ENCODE data around the gene SPEF1. TPM values are rescaled to one million over a fixed set of nuclear protein-coding genes. Genes with fewer than 3 reads are reported as not detected.

Gene SPEF1
- total and polyA plus RNA-seq, 12 donors = 0.07 to 0.47 (median 0.23) TPM; not detected in 4

DNA sequence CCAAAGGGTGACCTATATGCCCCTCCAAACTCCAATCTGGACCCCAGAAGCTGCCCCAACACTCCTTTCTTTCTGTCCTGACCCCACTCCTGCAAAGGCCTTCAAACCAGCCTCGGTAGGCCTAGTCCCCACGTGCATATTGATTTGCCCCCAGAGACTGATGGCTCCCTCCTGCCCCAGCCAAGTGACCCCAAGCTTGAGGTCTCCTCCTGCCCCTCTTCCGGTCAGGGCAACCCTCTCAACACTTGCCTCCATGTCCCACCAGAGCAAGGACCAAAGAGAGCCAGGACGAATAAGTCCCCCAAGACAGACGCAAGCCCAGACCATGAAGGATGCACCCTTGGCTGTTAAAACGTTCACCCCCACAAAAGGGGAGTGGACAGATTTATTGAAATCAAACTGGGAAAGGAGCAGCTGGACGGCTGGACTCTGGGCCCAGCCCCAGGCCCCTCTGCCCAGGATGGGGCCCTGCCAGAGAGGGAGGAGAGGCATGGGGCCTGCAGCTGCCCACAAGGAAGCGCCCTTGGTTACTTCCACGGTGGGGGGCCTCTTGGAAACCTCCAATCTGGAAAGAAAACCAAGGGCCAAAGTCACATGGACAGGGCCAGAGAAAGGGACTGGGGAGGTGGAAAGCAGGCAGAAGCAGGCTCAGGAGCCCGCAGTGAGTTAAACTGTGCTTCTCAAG lies 2.4 kb upstream of the SPEF1 start:
- peak overlapping the region in 1 of 10 donors; percentile 5 for H3K4me3 ChIP-seq
- TF ChIP-seq CTCF (IDR thresholded peaks at IDR 0.05) = no peak
- intact Hi-C loops (cut with DNase I) = loop anchor here in 3 of 10 donors (5.0 to 10.0 kb wide), 3 partner anchors 39 to 301 kb away; partner anchors contain the start of gene AP5S1 (in 1 of the 3)
- peaks cover 0 to 9% (median 0%) of the 10 kb centered on the region in 7 donors for H3K27me3 ChIP-seq
- H3K4me1 ChIP-seq = peaks cover 24 to 52% (median 41%) of the 10 kb centered on the region in 9 donors
- DNase-seq (peak in 1 of 2 donors; percentile 4), ATAC-seq (no peak)
- H3K36me3 ChIP-seq = peaks cover 0 to 16% (median 0%) of the 10 kb centered on the region in 9 donors
- H3K9me3 ChIP-seq = no peaks in the 10 kb centered on the region
- peak overlapping the region in 3 of 10 donors; percentile 22 to 89 (median 76) for H3K27ac ChIP-seq
- WGBS, 2 donors = 71 to 72% methylated on average over 10 of the region's 10 CpGs

- Histone ChIP-seq H3K9me3 (no peaks in the 10 kb centered on the region), H3K27ac (no peak overlapping the region), H3K27me3 (peaks cover 0 to 15% (median 0%) of the 10 kb centered on the region in 7 donors), H3K36me3 (peaks cover 0 to 16% (median 0%) of the 10 kb centered on the region in 9 donors), H3K4me3 (no peak overlapping the region), H3K4me1 (peaks cover 27 to 58% (median 45%) of the 10 kb centered on the region in 9 donors)
- intact Hi-C loops (cut with DNase I) = loop anchor here in 3 of 10 donors (5.0 to 10.0 kb wide), 3 partner anchors 39 to 302 kb away; partner anchors contain the start of gene AP5S1 (in 1 of the 3)
- WGBS, 2 donors = 73 to 79% methylated on average over 2 of the region's 2 CpGs
- ATAC-seq = no peak
- no peak for TF ChIP-seq CTCF (IDR thresholded peaks at IDR 0.05)
- no peak for DNase-seq
Measured at GRCh38 chr20:3783068-3783489, 1.8 kb upstream of the SPEF1 start.

- peaks cover 0 to 17% (median 0%) of the 10 kb centered on the region in 7 donors for H3K27me3 ChIP-seq
- peaks cover 30 to 63% (median 47%) of the 10 kb centered on the region in 9 donors for H3K4me1 ChIP-seq
- WGBS, 2 donors = 92 to 94% methylated on average over 6 of the region's 6 CpGs
- DNase-seq (no peak), ATAC-seq (no peak)
- intact Hi-C loops (cut with DNase I) = loop anchor here in 3 of 10 donors (5.0 to 10.0 kb wide), 3 partner anchors 40 to 302 kb away; partner anchors contain the start of gene AP5S1 (in 1 of the 3)
- no peaks in the 10 kb centered on the region for H3K9me3 ChIP-seq
- H3K4me3 ChIP-seq = no peak overlapping the region
- no peak for TF ChIP-seq CTCF (IDR thresholded peaks at IDR 0.05)
- no peak overlapping the region for H3K27ac ChIP-seq
- peaks cover 0 to 16% (median 0%) of the 10 kb centered on the region in 9 donors for H3K36me3 ChIP-seq
Measured at GRCh38 chr20:3782597-3782996, 1.3 kb upstream of the SPEF1 start.

DNA sequence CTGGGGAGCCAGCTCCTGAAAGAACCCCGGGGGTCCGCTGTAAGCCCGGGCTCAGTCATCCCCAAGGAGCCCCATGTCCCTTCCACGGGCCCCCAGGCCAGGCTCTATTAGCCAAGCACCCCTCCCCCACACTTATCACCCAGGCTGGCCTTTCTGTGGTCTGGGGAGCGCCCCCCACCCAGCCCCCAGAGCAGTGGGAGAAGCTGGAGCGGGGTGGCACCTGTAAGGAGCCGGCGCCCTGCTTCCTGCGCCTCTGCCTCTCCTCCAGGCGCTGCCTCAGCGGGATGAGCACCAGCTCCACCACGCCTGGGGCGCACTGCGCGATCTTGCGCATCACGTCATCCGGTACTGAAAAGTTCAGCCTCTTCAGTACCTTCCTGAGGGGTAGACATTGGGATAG lies 2.3 kb downstream of the SPEF1 start:
- DNase-seq = no peak
- no peak for ATAC-seq
- intact Hi-C loops (cut with DNase I) = loop anchor here in 1 of 10 donors (10.0 kb wide), 1 partner anchor 104 kb away; no protein-coding TSS in a partner anchor
- Histone ChIP-seq H3K9me3 (peaks cover 0 to 4% (median 0%) of the 10 kb centered on the region in 11 donors), H3K27ac (no peak overlapping the region), H3K36me3 (peaks cover 0 to 8% (median 0%) of the 10 kb centered on the region in 9 donors), H3K4me3 (no peak overlapping the region), H3K27me3 (peaks cover 0 to 17% (median 0%) of the 10 kb centered on the region in 7 donors), H3K4me1 (peaks cover 18 to 42% (median 26%) of the 10 kb centered on the region in 9 donors)
- 23 to 44% methylated on average over 18 of the region's 18 CpGs for WGBS, 2 donors
- TF ChIP-seq CTCF (IDR thresholded peaks at IDR 0.05) = no peak

Data from heart right ventricle (tissue), 16 donors.